GM12875 (cell line): ENCODE measurements around the gene KRT6C.

Experiments
- H3K4me3 ChIP-seq: one replicate; pipeline ENCODE4 v1.5.1; 2011; ENCODE audit warnings: low read depth, low read length, control low read depth
- CTCF ChIP-seq: IDR thresholded peaks from 2 replicates; pipeline ENCODE4 v1.5.1; 2011; ENCODE audit warnings: low read depth, mild to moderate bottlenecking, control low read depth, inconsistent platforms, low read length, moderate library complexity, borderline replicate concordance; ENCODE audit not compliant: insufficient read depth

The KRT6C gene

GRCh38 chr12:52438305-52439301 lies 35.0 kb downstream of the KRT6C start:
- no peak overlapping the region for H3K4me3 ChIP-seq
- TF ChIP-seq CTCF = no peak

GRCh38 chr12:52437508-52437907 lies 36.1 kb downstream of the KRT6C start:
- no peak for TF ChIP-seq CTCF
- H3K4me3 ChIP-seq = no peak overlapping the region

GRCh38 chr12:52436828-52437474 lies 36.7 kb downstream of the KRT6C start:
- TF ChIP-seq CTCF = no peak
- no peak overlapping the region for H3K4me3 ChIP-seq

GRCh38 chr12:52436000-52436827 lies 37.4 kb downstream of the KRT6C start:
- H3K4me3 ChIP-seq = no peak overlapping the region
- no peak for TF ChIP-seq CTCF

GRCh38 chr12:52435659-52435999 lies 38.0 kb downstream of the KRT6C start:
- no peak overlapping the region for H3K4me3 ChIP-seq
- TF ChIP-seq CTCF = no peak

- no peak for TF ChIP-seq CTCF
- no peak overlapping the region for H3K4me3 ChIP-seq
Observed at GRCh38 chr12:52434760-52435530, 38.7 kb downstream of the KRT6C start.
